GM18508 (cell line): ENCODE data around the gene AVEN.

Experiments used
- ATAC-seq: cut with Tn5 transposase; IDR thresholded peaks from one replicate; pipeline ENCODE4 v1.9.1; 2021; ENCODE audit warnings: moderate number of reproducible peaks; ENCODE audit not compliant: insufficient read depth, unreplicated experiment

The AVEN gene

DNA sequence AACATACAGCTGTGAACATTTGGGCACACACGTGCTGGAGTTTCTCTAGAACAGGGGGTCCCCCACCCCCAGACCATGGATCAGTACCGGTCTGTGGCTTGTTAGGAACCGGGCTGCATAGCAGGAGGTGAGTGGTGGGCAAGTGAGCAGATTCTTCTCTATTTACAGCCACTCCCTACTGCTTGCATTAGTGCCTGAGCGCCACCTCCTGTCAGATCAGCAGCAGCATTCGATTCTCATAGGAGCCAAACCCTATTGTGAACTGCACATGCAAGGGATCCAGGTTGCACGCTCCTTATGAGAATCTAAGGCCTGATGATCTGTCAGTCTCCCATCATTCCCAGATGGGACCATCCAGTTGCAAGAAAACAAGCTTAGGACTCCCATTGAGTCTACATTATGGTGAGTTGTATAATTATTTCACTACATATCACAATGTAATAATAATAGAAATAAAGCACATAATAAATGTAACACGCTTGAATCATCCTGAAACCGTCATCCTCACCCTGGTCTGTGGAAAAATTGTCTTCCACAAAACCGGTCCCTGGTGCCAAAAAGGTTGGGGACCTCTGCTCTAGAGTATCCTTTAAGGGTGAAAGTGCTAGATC is 44.9 kb downstream of the AVEN start:
- no peak for ATAC-seq

DNA sequence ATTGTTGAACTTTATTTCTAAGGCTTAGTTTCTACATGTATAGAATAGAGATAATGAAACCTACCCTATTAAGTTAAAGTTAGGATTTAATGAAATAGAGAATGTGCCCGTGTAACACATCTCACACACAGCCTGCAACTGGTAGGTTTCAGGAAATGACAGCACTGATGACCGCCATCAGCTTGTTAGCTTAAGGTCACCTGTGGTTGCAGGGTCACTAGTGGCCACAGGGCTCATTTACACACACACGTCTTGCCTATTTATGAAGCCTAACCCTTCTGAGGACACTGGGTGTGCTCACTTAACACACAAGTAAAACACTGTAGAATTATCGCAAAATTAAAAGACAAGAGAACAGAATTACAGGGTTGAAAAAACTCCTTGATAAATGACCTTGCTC is 50.6 kb downstream of the AVEN start:
- ATAC-seq, result no peak

DNA sequence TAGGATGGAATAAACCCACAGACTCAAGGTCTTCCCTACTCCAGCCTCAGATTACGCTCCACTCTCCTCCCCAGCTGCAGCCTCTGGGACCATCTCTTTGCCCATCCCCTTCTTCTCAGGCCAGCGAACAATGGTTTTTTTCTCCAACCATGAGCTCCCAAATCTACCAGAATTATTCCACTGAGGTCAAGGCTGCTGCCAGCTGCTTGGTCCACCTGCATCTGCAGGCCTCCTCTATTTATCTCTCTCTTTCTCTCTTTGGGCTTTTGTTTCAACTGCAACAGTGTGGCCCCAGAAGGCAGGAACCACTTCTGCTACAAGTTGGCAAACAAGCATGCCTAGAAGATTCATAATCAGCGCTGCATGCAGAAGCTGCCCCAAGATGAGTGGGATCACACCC is 51.6 kb downstream of the AVEN start:
- ATAC-seq, result no peak

DNA sequence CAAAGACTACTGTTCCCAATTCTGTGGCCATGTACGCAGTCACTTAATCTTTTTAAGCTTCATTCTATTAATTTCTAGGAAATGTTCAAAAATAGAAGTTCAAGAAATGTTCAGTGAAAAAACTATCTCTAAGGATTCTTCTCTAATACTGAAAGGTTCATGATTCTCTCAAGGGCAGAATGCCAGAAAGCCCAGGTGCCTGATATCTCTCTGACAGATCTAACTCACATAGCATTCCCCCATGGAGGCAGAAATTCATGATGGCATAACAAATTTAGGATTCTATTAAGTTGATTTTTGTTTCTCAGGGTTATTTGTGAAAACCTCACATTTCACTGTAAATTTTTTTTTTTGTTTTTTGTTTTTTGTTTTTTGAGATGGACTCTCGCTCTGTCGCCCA is 53.3 kb downstream of the AVEN start:
- ATAC-seq, result no peak

DNA sequence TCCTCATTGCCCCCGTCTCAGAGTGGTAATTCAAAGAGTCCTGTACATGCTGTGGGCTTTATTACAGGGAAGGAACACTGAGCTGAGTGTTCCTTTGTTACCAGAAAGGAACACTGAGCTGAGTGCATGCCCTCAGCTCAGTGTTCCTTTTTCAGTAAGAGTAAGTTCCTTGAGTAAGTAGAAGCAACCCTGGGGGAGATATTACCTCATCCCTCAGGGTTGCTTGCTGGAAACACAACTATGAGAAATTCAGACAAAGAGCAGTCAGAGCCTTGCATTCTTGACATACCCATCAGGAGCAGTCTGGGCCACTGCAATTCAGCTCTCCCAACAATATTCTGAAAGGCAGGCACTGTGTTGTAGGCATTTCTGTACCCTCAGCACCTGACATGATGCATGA is 53.7 kb downstream of the AVEN start:
- no peak for ATAC-seq

DNA sequence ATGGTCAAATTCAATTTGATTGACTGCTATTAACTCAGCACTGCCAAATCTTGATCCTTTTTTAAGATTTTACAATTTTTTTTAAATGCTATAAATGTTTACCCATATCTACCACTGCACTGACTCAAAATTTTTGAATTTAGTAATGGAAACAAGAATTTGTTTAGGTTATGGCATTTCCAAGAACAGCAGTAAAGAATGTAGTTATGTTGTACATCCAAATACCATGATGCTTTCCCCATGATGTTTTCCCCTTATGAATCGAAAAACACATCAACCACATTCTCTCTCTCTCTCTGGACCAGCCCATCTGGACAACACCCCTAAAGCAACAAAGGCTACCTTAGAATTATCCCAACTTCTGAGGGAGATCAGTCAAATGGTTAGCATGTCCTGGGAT is 56.5 kb downstream of the AVEN start:
- ATAC-seq, result no peak

DNA sequence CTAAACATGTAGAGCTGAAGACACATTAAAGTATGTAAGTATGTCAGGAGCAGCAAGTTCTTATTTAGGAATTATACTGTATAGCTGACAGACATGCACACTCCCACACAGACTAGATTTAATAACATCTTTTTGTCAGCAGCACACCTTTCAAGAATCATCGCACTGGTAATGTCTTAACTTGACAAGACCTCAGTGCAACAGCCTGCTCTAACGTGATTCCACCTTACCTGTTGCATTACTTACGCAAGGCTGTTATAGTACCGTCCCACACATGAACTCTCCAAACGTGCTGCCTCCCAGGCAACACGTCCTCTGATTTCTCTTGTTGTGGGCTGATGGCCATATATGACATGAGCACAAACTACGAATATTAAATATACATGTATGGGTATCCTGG is 58.8 kb downstream of the AVEN start:
- ATAC-seq, result no peak

DNA sequence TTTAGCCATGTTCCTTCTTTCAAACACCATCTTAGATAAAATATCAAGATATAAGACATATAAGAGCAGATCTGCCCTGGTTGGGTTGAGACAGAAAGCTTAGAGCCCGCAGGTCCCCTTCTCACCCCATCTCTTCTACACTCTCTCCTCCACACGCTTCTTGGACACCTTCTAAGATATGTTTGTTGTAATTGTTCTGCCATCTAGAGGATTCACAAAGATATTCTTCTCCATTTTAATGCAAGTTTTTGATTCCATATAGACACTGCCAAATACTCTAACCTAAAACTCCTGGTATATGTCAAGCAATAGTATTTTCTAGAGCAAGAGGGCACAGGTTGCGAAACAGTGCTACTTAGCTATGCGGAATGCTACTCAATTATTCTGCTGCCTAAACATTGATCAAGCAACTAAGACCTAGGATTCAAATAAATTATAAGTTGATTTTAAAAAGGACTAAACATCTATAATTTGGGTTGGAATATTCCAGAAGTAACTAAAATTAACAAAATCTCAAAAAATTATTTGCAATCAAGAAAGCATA is 63.9 kb downstream of the AVEN start:
- ATAC-seq, result no peak

DNA sequence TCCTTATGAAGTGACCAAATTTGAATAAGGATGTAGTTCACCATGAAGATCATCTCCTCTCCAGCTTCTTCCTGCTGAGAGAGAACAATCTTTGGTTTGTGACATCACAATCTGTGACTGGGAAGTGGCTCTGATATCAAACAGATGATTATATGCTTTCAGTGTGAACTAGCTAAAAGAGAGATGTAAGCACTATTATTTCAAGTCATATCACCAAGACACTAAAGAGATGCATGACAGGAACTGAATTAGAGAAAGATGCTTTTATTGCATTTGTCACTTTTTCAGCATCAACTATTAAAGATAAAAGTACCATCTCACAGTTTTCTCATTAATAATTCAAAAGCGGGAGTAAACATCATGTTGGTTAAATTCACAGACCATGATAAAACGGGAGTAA is 67.2 kb downstream of the AVEN start:
- ATAC-seq, result no peak

DNA sequence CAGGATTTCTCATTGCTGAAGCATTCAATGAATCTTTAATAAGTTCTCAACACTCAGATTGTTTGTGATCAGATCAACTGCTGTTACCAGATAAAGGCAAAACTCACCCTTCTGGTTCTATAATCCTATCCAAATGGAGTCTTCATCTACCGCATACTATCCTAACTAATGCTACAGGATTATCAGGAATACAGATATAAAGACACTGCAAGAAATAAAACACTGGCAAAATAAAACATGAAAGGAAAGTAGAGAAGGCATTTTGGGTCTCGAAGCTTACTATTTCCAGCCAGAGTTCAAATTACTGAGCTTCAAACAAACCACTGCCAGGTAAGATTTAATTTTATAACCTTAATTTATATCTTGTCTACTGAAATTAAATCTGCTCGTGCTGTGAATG is 70.2 kb downstream of the AVEN start:
- ATAC-seq, result no peak

DNA sequence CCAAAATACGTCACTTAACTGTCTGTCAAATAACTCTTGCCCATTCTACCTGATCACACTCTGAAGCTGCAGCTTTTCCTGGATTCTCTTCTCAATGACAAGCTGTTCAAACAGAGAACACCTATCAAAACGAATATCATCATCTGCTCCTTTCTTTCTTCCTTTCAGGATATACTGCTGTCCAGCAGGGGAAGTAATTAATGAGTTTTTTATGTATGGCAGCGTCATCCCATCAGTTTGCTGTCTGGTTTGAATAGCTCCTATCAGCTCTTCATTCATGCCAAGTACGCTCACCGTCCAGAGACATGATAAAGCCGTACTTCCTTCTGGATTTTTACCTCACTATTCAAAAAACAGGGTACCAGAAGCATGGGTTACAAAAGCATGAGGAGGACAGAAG is 70.8 kb downstream of the AVEN start, which contains the start of gene CHRM5:
Gene CHRM5 (plus strand): TSS at position 274 of the 400 bp plus-strand sequence. CDS start 94,221 bp downstream, outside the sequence.
- no peak for ATAC-seq

DNA sequence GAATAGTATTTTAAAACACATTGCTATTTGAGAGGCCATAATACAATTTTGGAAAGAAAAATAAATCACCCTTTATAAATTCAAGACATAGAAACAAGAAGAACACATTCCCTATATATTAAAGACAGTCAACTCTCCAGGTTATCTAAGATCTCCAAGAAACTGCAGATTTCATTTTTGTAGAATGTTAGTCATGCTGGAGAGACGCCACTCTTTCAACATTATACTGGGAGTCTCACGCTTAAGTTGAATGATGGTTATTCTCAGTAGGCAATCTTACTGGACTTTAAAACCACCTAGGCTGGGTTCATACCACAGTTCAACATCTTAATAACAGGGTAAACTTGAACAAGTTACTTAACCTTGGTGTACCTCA is 74.4 kb downstream of the AVEN start:
- no peak for ATAC-seq

DNA sequence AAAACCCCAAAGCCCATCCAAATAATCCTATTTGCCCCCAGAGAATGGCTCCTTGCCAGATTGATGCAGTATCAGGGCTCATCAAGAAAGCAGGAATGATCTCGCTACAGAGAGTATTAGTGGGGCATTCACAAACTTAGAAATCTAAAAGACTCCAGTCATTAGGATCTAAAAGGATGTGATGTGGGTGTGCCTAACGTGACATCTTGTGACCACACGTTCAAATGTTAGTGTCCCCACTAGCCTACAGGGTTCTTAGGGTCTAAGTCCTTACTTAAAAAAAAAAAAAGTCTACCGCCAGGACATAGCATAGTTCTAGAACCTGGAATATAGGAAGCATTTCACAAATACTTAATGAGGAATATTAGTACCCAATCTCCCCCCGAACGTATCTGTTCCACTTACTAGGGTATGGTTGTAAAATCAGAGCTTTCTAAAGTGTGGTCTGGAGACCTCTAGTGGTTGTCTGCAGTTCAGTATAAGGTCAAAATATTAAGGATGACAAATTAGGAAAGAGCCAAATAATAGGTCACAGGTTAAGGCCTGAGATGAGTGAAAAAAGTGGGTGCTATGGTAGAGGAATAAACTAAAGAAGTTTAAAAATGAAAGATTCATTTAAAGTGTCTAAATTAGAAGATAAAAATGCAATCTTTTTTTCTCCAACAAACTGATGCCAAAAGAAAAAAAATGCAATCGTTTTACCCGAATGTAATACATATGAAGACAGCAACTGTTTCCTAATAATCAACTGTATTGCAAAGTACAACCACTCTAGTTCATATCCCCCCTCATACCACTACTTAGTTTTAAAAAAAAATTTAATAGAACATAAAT is 75.0 kb downstream of the AVEN start:
- no peak for ATAC-seq

DNA sequence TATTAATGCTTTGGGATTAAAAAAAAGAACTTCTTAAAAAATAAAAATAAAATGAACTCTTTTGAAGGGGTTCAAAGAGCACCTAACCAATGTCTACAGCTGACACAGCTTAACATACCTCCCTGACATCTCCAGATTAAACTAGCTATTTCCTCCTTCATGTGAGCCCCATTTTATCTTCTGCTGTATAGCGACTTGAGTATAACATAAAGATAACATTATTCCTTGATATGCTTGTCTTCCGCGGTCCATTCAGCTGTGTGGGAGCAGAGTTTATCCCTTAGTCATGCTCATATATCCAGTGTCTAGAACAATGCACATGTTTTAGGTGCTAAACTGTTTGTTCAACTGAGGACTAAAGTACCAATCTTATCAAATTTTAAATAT is 78.5 kb downstream of the AVEN start:
- ATAC-seq, result no peak

DNA sequence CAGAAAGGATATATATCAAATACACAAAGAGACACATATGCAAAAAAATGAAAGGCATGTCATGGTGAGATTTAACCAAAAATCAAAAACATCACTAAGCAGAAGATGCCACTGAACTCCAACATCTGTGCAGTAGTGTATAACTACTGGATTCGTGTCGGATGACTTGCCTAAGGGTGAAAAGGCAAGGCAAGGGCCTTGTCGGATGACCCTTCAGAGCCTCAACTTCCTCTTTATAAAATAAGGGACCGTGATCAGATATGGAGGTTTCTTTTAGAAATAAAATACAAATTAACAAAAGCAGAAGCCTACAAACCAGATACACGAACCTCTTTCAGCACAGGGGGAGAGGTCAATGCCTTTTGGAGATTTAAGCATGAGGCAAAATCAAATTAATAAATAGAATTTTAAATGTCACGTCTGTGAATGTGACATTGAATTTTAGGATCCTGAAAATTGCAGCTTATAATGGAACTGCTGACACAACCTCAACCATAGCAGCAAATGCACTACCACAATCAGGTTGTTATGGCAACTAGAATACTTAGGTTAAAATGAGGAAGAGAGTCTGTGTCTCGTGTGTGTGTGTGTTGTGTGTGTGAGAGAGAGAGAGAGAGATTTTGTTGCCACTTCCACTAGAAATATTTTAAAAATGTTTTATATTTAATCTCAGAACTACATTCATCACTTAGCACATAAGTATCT is 79.0 kb downstream of the AVEN start:
- ATAC-seq, result no peak

DNA sequence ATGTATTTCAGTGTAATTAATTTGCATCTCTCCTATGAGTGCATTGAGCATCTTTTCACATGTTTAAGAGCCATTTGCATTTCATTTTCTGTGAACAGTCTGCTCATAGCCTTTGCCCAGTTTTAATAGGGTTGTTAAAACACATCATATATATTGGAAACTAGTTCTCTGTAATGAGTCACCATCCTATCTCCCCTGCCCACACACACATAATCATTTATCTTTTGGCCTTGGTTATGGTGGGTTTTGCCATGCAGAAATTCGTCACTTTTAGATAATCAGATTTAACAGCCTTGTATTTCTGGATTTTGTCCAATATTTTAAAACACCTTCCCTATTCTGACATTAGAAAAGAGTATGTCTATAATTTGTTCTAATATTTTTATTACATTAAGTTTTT is 82.6 kb downstream of the AVEN start:
- no peak for ATAC-seq

DNA sequence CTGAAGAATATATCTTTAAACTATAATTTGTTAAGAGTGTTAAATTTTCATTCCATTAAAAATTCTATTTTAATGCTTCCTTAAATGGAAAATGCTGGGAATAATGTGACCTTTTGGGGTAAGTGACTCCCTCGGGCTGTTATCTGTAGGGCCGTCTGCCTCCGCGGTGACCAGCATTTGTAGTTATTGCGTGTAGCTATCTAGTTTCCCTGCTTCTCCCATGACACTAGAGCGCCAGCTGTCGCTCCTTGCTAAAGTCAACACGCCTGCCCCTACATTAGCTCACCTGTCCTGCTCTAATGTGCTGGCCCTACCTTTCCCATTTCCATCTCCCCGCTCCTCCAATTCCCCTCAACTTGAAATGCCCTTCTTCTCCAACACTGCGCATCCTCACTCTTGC is 83.1 kb downstream of the AVEN start:
- no peak for ATAC-seq

DNA sequence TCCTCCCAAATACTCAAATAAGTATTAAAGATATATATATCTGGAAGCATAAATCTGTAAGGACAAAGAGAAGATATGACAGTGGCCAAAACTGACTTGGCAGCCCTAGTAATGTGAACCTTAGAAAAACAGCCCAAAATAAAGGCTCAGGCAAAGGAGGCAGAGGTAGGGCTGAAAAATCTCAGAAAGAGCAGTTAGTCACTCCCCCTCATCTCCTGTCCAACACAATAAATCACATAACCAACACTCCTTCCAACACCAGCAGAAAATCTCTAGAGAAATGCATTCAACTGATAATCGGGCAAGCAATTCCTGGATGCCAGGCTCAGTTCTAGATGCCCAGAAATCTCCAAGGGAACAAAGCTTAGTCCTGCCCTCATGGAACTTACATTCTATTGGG is 92.9 kb downstream of the AVEN start:
- ATAC-seq, result no peak

DNA sequence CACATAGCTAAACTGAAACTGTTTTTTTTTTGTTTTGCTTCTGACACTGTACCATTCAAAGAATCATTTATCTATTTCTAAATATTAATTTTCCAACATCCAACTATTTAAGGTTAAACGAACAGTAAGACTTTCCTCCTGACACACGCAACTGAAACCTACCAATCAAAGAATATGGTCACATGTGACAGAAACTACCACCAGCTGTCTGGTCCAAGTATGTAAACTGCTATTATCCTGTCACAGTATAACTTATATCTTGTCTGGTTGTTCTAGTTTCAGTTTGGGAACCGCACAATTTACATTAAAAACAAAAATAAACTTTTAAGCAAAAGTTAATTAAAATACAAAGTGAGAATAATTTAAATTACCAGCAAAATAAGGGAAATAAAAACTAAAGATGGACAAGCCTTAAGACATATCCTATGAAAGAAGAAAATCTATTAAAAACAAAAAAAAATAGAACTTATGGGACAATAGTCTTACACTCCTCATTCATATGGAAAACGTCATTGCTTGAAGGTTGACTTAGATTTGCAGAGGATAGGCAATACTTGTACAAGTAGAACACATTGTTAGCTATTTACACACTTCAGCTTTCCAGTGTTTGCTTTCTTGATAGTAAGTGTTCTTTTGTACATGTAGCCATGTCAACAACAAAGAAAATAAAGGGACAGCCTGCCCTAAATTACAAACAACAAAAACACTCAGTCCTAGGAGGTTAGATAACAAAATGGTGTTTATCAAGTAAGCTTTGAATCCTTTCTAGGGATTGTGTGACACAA is 97.5 kb downstream of the AVEN start:
- ATAC-seq, result peak; percentile 54

DNA sequence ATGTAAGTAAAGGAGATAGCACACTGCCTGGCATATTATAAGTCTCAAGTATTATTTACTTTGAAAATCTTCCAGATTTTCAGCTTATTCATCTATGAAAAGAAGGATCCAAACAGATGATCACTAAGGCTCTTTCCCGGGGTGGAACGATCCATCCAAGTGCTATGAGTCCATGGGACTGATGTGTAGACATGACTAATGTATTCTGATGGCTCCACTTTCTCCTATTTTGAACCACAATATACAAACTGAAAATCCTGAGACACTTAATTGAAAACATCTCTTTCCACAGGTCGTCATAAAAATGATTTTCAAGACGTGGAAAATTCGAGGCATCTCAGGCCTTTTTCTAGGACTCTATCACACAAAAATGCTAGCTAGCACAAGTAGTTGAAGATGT is 104.1 kb downstream of the AVEN start:
- no peak for ATAC-seq
